ENCODE results near the gene SSH2.
A peak's percentile ranks its signal among the peaks of the same experiment; 100 is the strongest.

The SSH2 gene

DNA sequence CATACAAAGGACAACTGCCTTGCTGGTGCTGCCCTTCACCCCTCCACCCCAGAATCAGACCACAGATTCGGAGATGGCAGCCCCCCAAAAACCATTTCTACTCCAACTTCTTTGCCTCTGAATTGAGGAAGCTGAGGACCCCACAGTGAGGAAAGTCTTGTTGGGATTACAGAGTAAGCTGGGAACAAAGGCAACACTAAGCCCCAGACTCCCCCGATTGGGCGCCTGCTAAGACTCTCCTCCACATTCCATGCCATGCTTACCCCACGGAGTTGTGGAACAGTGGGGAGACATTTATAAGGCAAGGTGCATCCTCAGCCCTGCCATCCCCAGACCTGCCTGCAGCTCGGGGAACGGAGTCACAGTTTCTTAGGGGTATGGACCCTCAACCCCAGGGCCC, 342.4 kb downstream of the SSH2 start:
- Histone ChIP-seq H3K36me3 (peaks cover 0 to 11% (median 0%) of the 10 kb centered on the region in 3 donors), H3K27me3 (no peaks in the 10 kb centered on the region), H3K9me3 (no peaks in the 10 kb centered on the region), H3K27ac (peak overlapping the region; percentile 78 to 84), H3K4me3 (peak overlapping the region; percentile 74 to 93), H3K4me1 (peaks cover 0 to 72% (median 64%) of the 10 kb centered on the region in 4 donors)
- TF ChIP-seq, protein P1, sequence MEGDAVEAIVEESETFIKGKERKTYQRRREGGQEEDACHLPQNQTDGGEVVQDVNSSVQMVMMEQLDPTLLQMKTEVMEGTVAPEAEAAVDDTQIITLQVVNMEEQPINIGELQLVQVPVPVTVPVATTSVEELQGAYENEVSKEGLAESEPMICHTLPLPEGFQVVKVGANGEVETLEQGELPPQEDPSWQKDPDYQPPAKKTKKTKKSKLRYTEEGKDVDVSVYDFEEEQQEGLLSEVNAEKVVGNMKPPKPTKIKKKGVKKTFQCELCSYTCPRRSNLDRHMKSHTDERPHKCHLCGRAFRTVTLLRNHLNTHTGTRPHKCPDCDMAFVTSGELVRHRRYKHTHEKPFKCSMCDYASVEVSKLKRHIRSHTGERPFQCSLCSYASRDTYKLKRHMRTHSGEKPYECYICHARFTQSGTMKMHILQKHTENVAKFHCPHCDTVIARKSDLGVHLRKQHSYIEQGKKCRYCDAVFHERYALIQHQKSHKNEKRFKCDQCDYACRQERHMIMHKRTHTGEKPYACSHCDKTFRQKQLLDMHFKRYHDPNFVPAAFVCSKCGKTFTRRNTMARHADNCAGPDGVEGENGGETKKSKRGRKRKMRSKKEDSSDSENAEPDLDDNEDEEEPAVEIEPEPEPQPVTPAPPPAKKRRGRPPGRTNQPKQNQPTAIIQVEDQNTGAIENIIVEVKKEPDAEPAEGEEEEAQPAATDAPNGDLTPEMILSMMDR (IDR thresholded peaks at IDR 0.05): no peak
- no peak for DNase-seq
- intact Hi-C loops (cut with DNase I; ENCODE audit: low total_unique reads): no loop called here

DNA sequence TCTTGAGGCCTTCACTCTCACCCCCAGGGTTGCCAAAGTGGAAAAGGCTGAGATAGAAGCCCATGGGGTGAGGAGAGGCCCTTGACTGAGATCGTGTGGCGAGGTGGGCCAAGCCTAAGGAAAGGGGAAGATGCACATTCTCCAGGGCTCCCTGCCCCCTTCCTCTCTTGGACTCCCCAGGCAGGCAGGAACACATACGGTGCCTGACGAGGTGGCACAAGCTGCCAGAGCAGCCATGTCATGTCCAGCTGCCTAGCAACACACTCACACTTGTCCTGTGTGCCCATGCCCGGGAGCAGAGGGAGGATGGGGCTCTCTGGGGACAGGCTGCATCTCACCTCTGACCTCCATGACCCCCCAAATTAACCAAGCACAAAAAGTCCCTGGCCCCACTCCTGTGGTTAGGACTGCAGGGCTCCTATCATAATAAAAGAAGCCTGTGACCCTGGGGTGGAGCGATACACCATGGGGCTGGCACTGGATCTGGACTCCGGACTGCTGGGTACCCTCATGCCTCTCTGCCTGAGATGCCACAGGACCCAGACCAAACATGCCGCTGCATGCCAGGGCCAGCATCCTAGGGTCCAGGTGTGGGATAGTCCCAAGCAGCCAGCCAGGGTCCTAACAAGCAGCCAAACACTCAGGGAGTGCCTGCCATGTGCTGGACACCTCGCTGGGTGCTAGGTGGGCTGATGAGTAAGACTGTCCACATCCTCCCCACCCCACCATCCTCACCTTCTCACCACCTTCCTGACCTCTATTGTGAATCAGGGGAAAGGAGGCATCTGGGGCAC, 343.2 kb downstream of the SSH2 start:
- H3K36me3 ChIP-seq: peaks cover 2 to 18% (median 4%) of the 10 kb centered on the region in 3 donors
- TF ChIP-seq, protein P1 (IDR thresholded peaks at IDR 0.05): no peak
- H3K4me3 ChIP-seq: no peak overlapping the region
- peaks cover 0 to 67% (median 57%) of the 10 kb centered on the region in 4 donors for H3K4me1 ChIP-seq
- no peaks in the 10 kb centered on the region for H3K9me3 ChIP-seq
- DNase-seq: no peak
- no peaks in the 10 kb centered on the region for H3K27me3 ChIP-seq
- peak overlapping the region; percentile 78 to 84 for H3K27ac ChIP-seq
- intact Hi-C loops (cut with DNase I; ENCODE audit: low total_unique reads): no loop called here

DNA sequence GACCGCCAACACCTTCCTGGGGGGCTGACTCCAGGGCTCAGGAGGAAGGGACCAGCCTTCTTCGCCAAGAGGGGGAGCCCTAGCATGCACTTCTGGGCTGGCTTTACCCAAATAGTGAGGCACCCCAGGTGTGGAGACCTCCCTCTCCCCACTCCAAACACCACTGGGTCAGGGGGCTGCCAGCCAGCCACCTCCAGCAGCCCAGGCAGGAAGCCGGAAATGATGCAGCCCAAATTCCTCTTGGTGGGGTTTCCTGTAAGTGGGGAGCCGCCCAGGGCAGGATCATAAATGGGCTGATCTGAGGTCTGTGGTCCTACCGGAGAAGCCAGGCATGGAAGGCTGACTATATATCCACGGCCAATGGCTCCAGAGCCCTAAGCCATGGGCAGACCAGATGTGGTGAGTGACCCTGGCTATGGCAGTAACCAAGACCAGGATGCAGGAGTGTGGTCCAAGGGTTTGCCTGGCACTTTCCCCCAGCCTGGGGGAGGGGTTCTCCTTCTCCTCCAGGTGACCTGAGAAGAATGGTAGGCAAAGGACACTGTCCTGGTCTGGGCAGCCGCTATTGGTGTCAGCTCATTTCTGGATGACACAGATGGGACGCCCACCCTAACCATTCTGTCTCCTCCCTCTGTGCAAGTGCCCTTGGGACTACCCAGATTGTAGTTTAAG, 344.8 kb downstream of the SSH2 start:
- peaks cover 7 to 30% (median 15%) of the 10 kb centered on the region in 3 donors for H3K36me3 ChIP-seq
- intact Hi-C loops (cut with DNase I; ENCODE audit: low total_unique reads): no loop called here
- peak in 1 of 2 donors; percentile 67 for DNase-seq
- H3K27me3 ChIP-seq: no peaks in the 10 kb centered on the region
- TF ChIP-seq, protein P1 (IDR thresholded peaks at IDR 0.05): no peak
- H3K27ac ChIP-seq: peak overlapping the region in 1 of 2 donors; percentile 3
- no peaks in the 10 kb centered on the region for H3K9me3 ChIP-seq
- H3K4me3 ChIP-seq: peak overlapping the region in 1 of 2 donors; percentile 4
- peaks cover 0 to 50% (median 42%) of the 10 kb centered on the region in 4 donors for H3K4me1 ChIP-seq

DNA sequence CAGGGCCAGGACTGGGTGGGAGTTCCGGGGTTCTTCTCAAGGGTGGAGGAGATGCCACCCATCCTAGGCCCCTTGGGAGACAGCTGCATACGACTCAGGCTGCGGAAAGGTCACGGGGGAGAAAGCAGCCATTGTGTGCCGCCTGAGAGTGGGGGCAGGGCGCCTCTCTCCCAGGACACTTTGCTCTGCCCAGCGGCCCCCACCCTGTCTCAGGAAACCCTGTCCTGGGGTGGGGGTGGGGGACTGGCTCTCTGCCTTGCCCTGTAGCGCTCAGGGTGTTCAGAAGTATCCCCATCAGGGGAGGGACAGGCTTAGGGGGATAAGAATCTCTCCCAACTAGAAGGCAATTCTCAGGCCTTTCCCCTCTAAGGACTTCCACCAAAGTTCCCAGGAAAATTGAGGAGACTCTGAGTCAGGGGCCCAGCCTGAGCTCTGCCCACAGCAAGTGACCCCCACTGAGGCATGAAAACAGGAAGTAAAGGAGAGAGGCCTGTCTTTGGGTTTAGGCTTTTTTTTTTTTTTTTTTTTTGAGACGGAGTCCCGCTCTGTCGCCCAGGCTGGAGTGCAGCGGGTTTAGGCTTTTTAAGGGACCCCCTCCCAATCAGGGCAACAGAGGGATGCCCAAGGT, 345.5 kb downstream of the SSH2 start:
- DNase-seq: no peak
- intact Hi-C loops (cut with DNase I; ENCODE audit: low total_unique reads): no loop called here
- peaks cover 0 to 45% (median 36%) of the 10 kb centered on the region in 4 donors for H3K4me1 ChIP-seq

More for the DNA sequence above, 345.5 kb downstream of the SSH2 start:
- no peaks in the 10 kb centered on the region for H3K27me3 ChIP-seq
- TF ChIP-seq, protein P1 (IDR thresholded peaks at IDR 0.05): no peak
- no peak overlapping the region for H3K27ac ChIP-seq
- no peak overlapping the region for H3K4me3 ChIP-seq
- H3K36me3 ChIP-seq: peaks cover 7 to 34% (median 18%) of the 10 kb centered on the region in 3 donors
- no peaks in the 10 kb centered on the region for H3K9me3 ChIP-seq

Data from tibial artery (tissue), 4 donors.